Panc1 (cell line): ENCODE data around the gene IGF1R. TPM values are rescaled to one million over a fixed set of nuclear protein-coding genes. Genes with fewer than 3 reads are reported as not detected.

ENCODE experiments used
- ATAC-seq: fragments of 200-7000 bp; cut with Tn5 transposase; 2 replicates; pipeline ENCODE4 v1.9.1; 2020; ENCODE audit warnings: mild to moderate bottlenecking, moderate library complexity
- BruUV-seq: library from RNA; stranded (reverse); fragments of 400-500 nt; replicated peaks from 2 replicates; lab custom pipeline; 2021; lab: Mats Ljungman, UMichigan
- CTCF ChIA-PET: fragments of 300-600 bp; sonication (Branson Sonifier 250); formaldehyde crosslinking; loops from one replicate; lab custom pipeline; 2022; ENCODE audit warnings: antibody characterized with exemption; lab: Charles Lee
- POLR2A ChIA-PET: fragments of 300-600 bp; sonication (Branson Sonifier 250); formaldehyde crosslinking; loops from one replicate; lab custom pipeline; 2022; ENCODE audit warnings: antibody characterized with exemption; lab: Charles Lee
- DNase-seq: peaks from one replicate; pipeline ENCODE4 v3.0.0-alpha.2; 2010; ENCODE audit warnings: low read depth, low spot score
- H3K27ac ChIP-seq: 2 replicates; pipeline ENCODE4 v1.5.1; 2011; ENCODE audit warnings: mild to moderate bottlenecking, low read length, inconsistent platforms
- H3K27me3 ChIP-seq: fragments of 200-500 bp; sonication (Bioruptor generic); 2 replicates; pipeline ENCODE4 v1.6.0; 2014; ENCODE audit warnings: low read length, inconsistent platforms; ENCODE audit not compliant: control insufficient read depth, insufficient read depth
- H3K36me3 ChIP-seq: fragments of 200-500 bp; sonication (Bioruptor generic); 2 replicates; pipeline ENCODE4 v1.5.1; 2014; ENCODE audit warnings: inconsistent platforms, mild to moderate bottlenecking, low read length, moderate library complexity; ENCODE audit not compliant: control insufficient read depth, insufficient read depth
- H3K4me1 ChIP-seq: 2 replicates; pipeline ENCODE4 v1.5.1; 2011; ENCODE audit warnings: inconsistent platforms, mild to moderate bottlenecking, low read length, moderate library complexity; ENCODE audit not compliant: control insufficient read depth, insufficient read depth
- H3K4me3 ChIP-seq, 2 experiments: 2 replicates each; pipeline ENCODE4 v1.5.1; 2011 to 2012; ENCODE audit warnings: low read depth in 2 of 2, low read length in 2 of 2, mild to moderate bottlenecking in 2 of 2, inconsistent platforms in 1 of 2, moderate library complexity in 1 of 2
- H3K9me3 ChIP-seq: fragments of 200-500 bp; sonication (Bioruptor generic); 2 replicates; pipeline ENCODE4 v1.5.1; 2014; ENCODE audit warnings: low read depth, mild to moderate bottlenecking, inconsistent platforms, low read length, moderate library complexity; ENCODE audit not compliant: control insufficient read depth, insufficient read depth
- POLR2AphosphoS5 ChIP-seq: IDR thresholded peaks from 2 replicates; pipeline ENCODE4 v1.6.1; 2012; ENCODE audit warnings: mild to moderate bottlenecking, low read depth, low read length, moderate library complexity
- SIN3A ChIP-seq: IDR thresholded peaks from 2 replicates; pipeline ENCODE4 v1.6.1; 2012; ENCODE audit warnings: low read depth, mild to moderate bottlenecking, low read length, moderate library complexity, borderline replicate concordance; ENCODE audit not compliant: insufficient read depth
- TCF7L2 ChIP-seq: IDR thresholded peaks from 2 replicates; pipeline ENCODE4 v1.6.1; 2011; ENCODE audit warnings: mild to moderate bottlenecking, low read depth, low read length, inconsistent platforms
- in situ Hi-C: cut with HindIII; loops from 2 replicates; pipeline ENCODE4 v1.10.0; 2016; ENCODE audit warnings: low sequenced_read_pairs, low pct_unique_long_range_greater_than_20kb
- intact Hi-C: fragments of 100-400 bp; cut with micrococcal nuclease; formaldehyde crosslinking; loops from one replicate; pipeline ENCODE4 v1.10.0; 2022; ENCODE audit not compliant: unreplicated experiment
- total RNA-seq: library from RNA; stranded (reverse); gene quantifications from one replicate; pipeline ENCODE4 v1.2.1, GENCODE V29; 2021; ENCODE audit not compliant: unreplicated experiment
- TF ChIP-seq, protein P1 (sequence below), 2 experiments: IDR thresholded peaks; 2 replicates each; pipeline ENCODE4 v1.6.1; 2011 to 2012; ENCODE audit warnings: low read depth in 2 of 2, control low read depth in 1 of 2, low read length in 1 of 2, mild to moderate bottlenecking in 1 of 2, moderate library complexity in 1 of 2; ENCODE audit not compliant: insufficient read depth in 1 of 2
- TF ChIP-seq, protein P2 (sequence below): fragments of 450-650 bp; IDR thresholded peaks from 2 replicates; pipeline ENCODE4 v1.5.1; 2017; ENCODE audit warnings: mild to moderate bottlenecking

Gene IGF1R
- total RNA-seq, 1 experiment from 2014 or later: 77.1 TPM

DNA sequence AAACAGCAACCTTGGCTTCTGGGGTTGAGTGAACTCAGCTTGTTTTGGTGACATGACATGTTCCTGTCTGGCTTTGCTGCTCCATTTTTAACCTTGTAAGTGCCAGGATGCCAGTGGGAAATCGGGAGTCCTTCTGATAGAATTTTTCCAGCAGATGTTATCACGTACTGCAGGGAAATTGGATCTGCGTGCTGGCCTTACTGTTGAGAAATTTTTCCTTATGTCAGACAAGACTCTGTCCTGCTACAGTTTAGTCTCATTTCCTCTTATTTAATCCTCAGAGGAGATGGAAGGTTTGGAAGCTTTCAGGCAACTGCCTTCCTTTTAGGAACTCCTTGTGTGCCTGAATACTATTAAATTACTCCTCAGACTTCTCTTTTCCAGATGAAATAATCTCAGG is 278.7 kb downstream of the IGF1R start:
- in situ Hi-C loops: no loop called here
- peaks cover 6% of the 10 kb centered on the region for H3K36me3 ChIP-seq
- BruUV-seq: no TSS peak

GRCh38 chr15:98927996-98928395 is 279.7 kb downstream of the IGF1R start:
- POLR2A ChIA-PET: no interaction called here
- H3K4me1 ChIP-seq: no peaks in the 10 kb centered on the region
- no peaks in the 10 kb centered on the region for H3K9me3 ChIP-seq
- no peak for ATAC-seq
- peaks cover 3% of the 10 kb centered on the region for H3K36me3 ChIP-seq
- BruUV-seq: no TSS peak
- no peak overlapping the region for H3K4me3 ChIP-seq
- no peak for TF ChIP-seq TCF7L2
- no peak for TF ChIP-seq SIN3A
- TF ChIP-seq, protein P1, sequence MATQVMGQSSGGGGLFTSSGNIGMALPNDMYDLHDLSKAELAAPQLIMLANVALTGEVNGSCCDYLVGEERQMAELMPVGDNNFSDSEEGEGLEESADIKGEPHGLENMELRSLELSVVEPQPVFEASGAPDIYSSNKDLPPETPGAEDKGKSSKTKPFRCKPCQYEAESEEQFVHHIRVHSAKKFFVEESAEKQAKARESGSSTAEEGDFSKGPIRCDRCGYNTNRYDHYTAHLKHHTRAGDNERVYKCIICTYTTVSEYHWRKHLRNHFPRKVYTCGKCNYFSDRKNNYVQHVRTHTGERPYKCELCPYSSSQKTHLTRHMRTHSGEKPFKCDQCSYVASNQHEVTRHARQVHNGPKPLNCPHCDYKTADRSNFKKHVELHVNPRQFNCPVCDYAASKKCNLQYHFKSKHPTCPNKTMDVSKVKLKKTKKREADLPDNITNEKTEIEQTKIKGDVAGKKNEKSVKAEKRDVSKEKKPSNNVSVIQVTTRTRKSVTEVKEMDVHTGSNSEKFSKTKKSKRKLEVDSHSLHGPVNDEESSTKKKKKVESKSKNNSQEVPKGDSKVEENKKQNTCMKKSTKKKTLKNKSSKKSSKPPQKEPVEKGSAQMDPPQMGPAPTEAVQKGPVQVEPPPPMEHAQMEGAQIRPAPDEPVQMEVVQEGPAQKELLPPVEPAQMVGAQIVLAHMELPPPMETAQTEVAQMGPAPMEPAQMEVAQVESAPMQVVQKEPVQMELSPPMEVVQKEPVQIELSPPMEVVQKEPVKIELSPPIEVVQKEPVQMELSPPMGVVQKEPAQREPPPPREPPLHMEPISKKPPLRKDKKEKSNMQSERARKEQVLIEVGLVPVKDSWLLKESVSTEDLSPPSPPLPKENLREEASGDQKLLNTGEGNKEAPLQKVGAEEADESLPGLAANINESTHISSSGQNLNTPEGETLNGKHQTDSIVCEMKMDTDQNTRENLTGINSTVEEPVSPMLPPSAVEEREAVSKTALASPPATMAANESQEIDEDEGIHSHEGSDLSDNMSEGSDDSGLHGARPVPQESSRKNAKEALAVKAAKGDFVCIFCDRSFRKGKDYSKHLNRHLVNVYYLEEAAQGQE (IDR thresholded peaks at IDR 0.05; ENCODE audit: insufficient read depth in 1 of 2, low read depth in 2 of 2, low read length in 1 of 2): no peak
- TF ChIP-seq POLR2AphosphoS5: no peak
- TF ChIP-seq, protein P2, sequence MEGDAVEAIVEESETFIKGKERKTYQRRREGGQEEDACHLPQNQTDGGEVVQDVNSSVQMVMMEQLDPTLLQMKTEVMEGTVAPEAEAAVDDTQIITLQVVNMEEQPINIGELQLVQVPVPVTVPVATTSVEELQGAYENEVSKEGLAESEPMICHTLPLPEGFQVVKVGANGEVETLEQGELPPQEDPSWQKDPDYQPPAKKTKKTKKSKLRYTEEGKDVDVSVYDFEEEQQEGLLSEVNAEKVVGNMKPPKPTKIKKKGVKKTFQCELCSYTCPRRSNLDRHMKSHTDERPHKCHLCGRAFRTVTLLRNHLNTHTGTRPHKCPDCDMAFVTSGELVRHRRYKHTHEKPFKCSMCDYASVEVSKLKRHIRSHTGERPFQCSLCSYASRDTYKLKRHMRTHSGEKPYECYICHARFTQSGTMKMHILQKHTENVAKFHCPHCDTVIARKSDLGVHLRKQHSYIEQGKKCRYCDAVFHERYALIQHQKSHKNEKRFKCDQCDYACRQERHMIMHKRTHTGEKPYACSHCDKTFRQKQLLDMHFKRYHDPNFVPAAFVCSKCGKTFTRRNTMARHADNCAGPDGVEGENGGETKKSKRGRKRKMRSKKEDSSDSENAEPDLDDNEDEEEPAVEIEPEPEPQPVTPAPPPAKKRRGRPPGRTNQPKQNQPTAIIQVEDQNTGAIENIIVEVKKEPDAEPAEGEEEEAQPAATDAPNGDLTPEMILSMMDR: no peak
- no peak for DNase-seq
- intact Hi-C loops (no loop called here), in situ Hi-C loops (no loop called here)
- CTCF ChIA-PET: no interaction called here
- no peak overlapping the region for H3K27ac ChIP-seq
- no peaks in the 10 kb centered on the region for H3K27me3 ChIP-seq

More for the DNA sequence above, 278.7 kb downstream of the IGF1R start:
- TF ChIP-seq, protein P2: no peak
- TF ChIP-seq SIN3A (no peak), TCF7L2 (no peak), POLR2AphosphoS5 (no peak)
- TF ChIP-seq, protein P1 (IDR thresholded peaks at IDR 0.05; ENCODE audit: insufficient read depth in 1 of 2, low read depth in 2 of 2, low read length in 1 of 2): no peak
- Histone ChIP-seq H3K9me3 (no peaks in the 10 kb centered on the region), H3K27ac (no peak overlapping the region), H3K4me1 (no peaks in the 10 kb centered on the region), H3K4me3 (no peak overlapping the region), H3K27me3 (no peaks in the 10 kb centered on the region)
- ChIA-PET POLR2A (no interaction called here), CTCF (no interaction called here)
- intact Hi-C loops: no loop called here
- no peak for DNase-seq
- no peak for ATAC-seq
